ENCODE data around the gene FCER1G. TPM values are rescaled to one million over a fixed set of nuclear protein-coding genes. Genes with fewer than 3 reads are reported as not detected.

The FCER1G gene
- total RNA-seq, 4 donors from 2014 or later = 32.8 to 145 (median 47.4) TPM

DNA sequence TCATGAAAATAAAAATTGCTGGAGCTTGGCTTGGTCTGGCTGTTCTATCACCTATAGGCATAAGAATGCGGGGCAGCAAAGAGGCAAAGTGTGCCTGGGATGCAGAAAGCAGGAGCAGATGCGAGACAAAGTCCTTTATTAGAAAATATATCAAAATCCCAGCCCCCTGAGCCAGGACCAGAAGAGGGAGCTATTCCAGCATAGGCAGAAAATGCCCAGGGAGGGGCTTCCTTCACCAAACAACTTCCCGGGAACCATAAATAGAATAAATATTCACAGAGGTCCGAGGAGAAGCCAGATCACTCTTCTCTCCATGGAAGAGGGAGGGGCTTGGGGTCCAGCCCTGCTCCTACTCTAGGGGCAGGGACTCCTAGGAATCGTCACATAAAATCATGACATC lies 43.9 kb upstream of the FCER1G start:
- no peaks in the 10 kb centered on the region for H3K27me3 ChIP-seq
- no peak overlapping the region for H3K4me3 ChIP-seq
- H3K27ac ChIP-seq (replicated peaks in 1 of 4) = peak overlapping the region in 2 of 4 donors; percentile 32 to 40
- no peak for DNase-seq (ENCODE audit: extremely low spot score)
- 49% methylated on average over 5 of the region's 5 CpGs for WGBS
- TF ChIP-seq POLR2AphosphoS5 (IDR thresholded peaks at IDR 0.05) = no peak
- TF ChIP-seq, protein P1, sequence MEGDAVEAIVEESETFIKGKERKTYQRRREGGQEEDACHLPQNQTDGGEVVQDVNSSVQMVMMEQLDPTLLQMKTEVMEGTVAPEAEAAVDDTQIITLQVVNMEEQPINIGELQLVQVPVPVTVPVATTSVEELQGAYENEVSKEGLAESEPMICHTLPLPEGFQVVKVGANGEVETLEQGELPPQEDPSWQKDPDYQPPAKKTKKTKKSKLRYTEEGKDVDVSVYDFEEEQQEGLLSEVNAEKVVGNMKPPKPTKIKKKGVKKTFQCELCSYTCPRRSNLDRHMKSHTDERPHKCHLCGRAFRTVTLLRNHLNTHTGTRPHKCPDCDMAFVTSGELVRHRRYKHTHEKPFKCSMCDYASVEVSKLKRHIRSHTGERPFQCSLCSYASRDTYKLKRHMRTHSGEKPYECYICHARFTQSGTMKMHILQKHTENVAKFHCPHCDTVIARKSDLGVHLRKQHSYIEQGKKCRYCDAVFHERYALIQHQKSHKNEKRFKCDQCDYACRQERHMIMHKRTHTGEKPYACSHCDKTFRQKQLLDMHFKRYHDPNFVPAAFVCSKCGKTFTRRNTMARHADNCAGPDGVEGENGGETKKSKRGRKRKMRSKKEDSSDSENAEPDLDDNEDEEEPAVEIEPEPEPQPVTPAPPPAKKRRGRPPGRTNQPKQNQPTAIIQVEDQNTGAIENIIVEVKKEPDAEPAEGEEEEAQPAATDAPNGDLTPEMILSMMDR (IDR thresholded peaks at IDR 0.05) = no peak
- no peak for TF ChIP-seq EP300 (IDR thresholded peaks at IDR 0.05)
- TF ChIP-seq POLR2A (IDR thresholded peaks at IDR 0.05; ENCODE audit: low read depth) = no peak
- peaks cover 29 to 46% (median 44%) of the 10 kb centered on the region in 4 donors for H3K4me1 ChIP-seq
- peaks cover 41 to 80% (median 78%) of the 10 kb centered on the region in 4 donors for H3K36me3 ChIP-seq
- H3K9me3 ChIP-seq = no peaks in the 10 kb centered on the region
- intact Hi-C loops (cut with DNase I) = no loop called here

DNA sequence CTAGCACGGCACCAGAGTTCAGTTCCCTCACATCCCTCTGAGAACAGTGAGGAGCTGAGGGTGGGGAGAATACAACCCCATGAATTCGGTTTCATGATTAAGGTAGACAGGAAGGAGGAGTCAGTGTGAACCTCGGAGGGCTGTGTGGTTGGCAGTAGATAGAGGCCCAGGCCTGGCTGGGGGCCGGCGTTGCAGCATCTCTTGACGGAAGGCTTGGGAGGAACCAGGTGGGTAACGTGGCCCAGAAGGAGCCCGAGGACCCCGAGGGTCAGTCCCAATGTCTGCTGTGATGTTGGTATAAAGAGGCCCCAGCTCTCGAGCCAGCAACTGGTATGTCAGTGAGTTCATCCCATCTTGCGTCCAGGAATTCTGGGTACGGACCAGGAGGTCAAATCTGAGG lies 43.4 kb upstream of the FCER1G start:
- peaks cover 41 to 80% (median 78%) of the 10 kb centered on the region in 4 donors for H3K36me3 ChIP-seq
- H3K4me1 ChIP-seq = peaks cover 34 to 50% (median 47%) of the 10 kb centered on the region in 4 donors
- DNase-seq (ENCODE audit: extremely low spot score) = no peak
- H3K27ac ChIP-seq (replicated peaks in 1 of 4) = peak overlapping the region in 3 of 4 donors; percentile 32 to 41 (median 40)
- TF ChIP-seq POLR2AphosphoS5 (IDR thresholded peaks at IDR 0.05) (no peak), POLR2A (IDR thresholded peaks at IDR 0.05; ENCODE audit: low read depth) (no peak), EP300 (IDR thresholded peaks at IDR 0.05) (no peak)
- TF ChIP-seq, protein P1 (IDR thresholded peaks at IDR 0.05) = no peak
- intact Hi-C loops (cut with DNase I) = no loop called here
- no peaks in the 10 kb centered on the region for H3K9me3 ChIP-seq
- no peak overlapping the region for H3K4me3 ChIP-seq
- no peaks in the 10 kb centered on the region for H3K27me3 ChIP-seq
- WGBS = 91% methylated on average over 9 of the region's 12 CpGs

DNA sequence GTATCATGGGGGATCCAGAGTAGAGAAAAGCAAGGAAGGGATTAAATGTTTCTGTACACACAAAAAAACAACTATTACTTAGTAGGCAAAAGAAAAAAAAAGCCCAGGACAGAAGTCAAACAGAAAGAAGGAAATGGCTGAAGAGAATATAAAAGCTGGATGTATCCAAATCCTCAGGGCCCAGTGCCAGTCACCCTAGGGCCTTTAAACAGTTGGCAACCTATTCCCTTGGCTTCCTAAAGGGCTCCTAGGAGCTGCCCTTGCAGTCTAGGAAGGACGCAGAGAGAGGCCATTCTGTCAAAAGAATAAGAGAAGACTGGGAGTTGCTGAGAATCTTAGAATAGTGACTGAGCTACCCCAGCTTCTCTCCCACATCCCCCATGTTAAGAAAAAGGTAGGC lies 42.7 kb upstream of the FCER1G start:
- Histone ChIP-seq H3K4me3 (no peak overlapping the region), H3K4me1 (peaks cover 28 to 44% (median 43%) of the 10 kb centered on the region in 4 donors), H3K27me3 (no peaks in the 10 kb centered on the region), H3K9me3 (no peaks in the 10 kb centered on the region), H3K27ac (replicated peaks in 1 of 4) (peak overlapping the region; percentile 20 to 50 (median 40)), H3K36me3 (peaks cover 41 to 80% (median 78%) of the 10 kb centered on the region in 4 donors)
- TF ChIP-seq EP300 (IDR thresholded peaks at IDR 0.05) (no peak), POLR2A (IDR thresholded peaks at IDR 0.05; ENCODE audit: low read depth) (no peak), POLR2AphosphoS5 (IDR thresholded peaks at IDR 0.05) (no peak)
- TF ChIP-seq, protein P1 (IDR thresholded peaks at IDR 0.05) = no peak
- intact Hi-C loops (cut with DNase I) = no loop called here
- 77% methylated on average over 1 of the region's 1 CpG for WGBS
- no peak for DNase-seq (ENCODE audit: extremely low spot score)

DNA sequence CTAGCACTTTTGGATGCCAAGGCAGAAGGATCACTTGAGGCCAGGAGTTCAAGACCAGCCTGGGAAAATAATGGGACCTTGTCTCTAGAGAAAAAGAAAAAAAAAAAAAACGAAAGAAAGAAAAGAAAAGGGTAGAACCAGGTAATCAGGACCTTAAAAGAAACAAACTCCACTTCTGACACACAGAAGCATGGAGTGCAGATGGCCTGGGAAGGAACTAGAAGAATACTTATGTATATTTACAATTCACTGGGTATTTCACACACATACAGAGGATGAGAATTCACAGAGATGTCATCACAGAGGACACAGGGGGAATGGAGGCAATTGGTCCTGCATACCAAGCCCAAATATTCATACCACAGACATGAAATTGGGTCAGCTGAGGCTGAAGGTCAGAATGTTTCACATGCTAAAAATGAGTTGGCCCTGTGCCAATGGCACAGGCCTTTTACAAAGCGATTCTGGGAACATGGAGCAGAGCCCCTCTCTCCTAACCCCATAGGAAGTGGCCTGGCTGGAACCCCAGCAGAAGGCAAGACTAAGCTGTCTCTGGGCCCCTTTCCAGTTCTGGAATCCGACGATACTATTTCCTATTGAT lies 42.2 kb upstream of the FCER1G start:
- no peaks in the 10 kb centered on the region for H3K27me3 ChIP-seq
- H3K27ac ChIP-seq (replicated peaks in 1 of 4) = peak overlapping the region; percentile 20 to 66 (median 40)
- H3K36me3 ChIP-seq = peaks cover 41 to 80% (median 78%) of the 10 kb centered on the region in 4 donors
- WGBS = 45% methylated on average over 4 of the region's 4 CpGs
- H3K4me3 ChIP-seq = no peak overlapping the region
- no peaks in the 10 kb centered on the region for H3K9me3 ChIP-seq
- H3K4me1 ChIP-seq = peaks cover 27 to 43% (median 42%) of the 10 kb centered on the region in 4 donors
- TF ChIP-seq POLR2AphosphoS5 (IDR thresholded peaks at IDR 0.05) (peak; percentile 6 to 54), EP300 (IDR thresholded peaks at IDR 0.05) (no peak)
- intact Hi-C loops (cut with DNase I) = no loop called here
- no peak for DNase-seq (ENCODE audit: extremely low spot score)

DNA sequence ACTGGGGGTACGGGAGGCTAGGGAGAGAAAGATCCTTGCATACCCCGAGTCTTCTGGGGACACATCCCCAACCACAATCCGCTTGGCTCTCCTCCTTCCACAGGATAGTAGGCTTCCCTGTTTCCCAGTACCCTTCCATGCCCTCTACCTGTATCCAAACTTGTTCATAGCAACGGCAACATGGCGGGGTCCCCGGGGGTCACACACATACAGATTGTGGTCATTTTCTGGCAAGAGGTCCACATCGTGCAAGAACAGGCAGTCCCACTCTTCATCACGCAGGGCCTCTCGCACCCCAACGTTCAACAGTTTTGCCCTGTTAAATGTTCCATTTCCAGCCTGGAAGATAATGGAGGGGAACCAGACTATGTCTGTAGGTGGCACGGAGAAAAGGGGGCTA lies 41.4 kb upstream of the FCER1G start:
- peaks cover 41 to 76% (median 72%) of the 10 kb centered on the region in 4 donors for H3K36me3 ChIP-seq
- no peak overlapping the region for H3K4me3 ChIP-seq
- WGBS = 93% methylated on average over 11 of the region's 11 CpGs

More for the DNA sequence above, 41.4 kb upstream of the FCER1G start:
- Histone ChIP-seq H3K27me3 (no peaks in the 10 kb centered on the region), H3K9me3 (no peaks in the 10 kb centered on the region), H3K4me1 (peaks cover 30 to 46% (median 39%) of the 10 kb centered on the region in 4 donors), H3K27ac (replicated peaks in 1 of 4) (peak overlapping the region in 3 of 4 donors; percentile 20 to 66 (median 40))
- intact Hi-C loops (cut with DNase I) = no loop called here
- no peak for TF ChIP-seq EP300 (IDR thresholded peaks at IDR 0.05)
- TF ChIP-seq, protein P1 (IDR thresholded peaks at IDR 0.05) = no peak
- DNase-seq (ENCODE audit: extremely low spot score) = no peak
